HUDEP-2 (cell line): ENCODE results near the gene ABCA12.
"Not testable (repeated sequence)": the region's sequence is repeated elsewhere in the genome, so short reads cannot be mapped to it uniquely, and the experiment has no call there.

Experiments used
- DNase-seq, 76 experiments: peaks; one replicate each; lab custom pipeline; 2025; ENCODE audit not compliant: unreplicated experiment in 76 of 76; lab: John Stamatoyannopoulos, UW

The ABCA12 gene

DNA sequence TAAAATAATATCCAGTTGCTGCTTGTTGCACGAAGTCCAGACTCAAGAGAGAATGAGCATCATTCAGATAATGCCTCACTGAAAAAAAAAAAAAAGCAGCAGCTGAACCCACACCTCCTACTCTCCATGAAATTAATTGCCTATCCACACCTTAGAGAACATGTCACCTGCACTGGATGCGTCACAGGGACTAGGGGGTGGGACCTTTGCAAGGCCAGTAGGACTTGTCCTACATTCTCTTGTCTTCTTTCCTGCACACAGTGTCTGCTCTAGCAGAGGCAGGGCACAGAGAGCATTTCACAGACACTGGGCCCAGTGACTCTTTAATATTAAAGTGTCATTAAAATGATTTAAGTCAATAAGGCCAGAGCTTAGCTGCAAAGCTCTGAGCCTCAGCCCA is at the start of gene ABCA12:
Gene ABCA12 (minus strand): TSS at position 148 of the 400 bp plus-strand sequence. CDS start 418 bp downstream, outside the sequence.
- DNase-seq: no peak

DNA sequence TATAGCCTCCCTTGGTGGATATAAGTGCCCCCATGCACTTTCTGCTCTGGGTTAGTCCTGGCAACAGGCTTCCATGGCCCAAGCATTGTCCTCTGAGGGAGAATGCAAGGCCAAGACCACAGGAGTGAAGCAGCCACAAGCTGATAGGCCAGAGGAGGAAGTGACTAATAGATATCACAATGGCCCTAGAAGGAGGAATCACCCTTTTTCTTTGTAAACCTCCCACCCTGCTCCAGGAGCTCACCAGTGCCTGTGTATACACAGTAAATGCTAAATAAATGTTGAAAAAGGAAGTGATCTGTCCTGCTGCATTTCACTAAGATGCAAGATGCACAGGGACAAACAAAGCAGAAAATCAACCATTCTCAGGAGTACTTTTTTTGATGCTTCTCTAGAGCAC is 49.7 kb upstream of the ABCA12 start:
- DNase-seq: no peak

GRCh38 chr2:215186021-215186420 is 47.6 kb upstream of the ABCA12 start:
- DNase-seq: no peak

DNA sequence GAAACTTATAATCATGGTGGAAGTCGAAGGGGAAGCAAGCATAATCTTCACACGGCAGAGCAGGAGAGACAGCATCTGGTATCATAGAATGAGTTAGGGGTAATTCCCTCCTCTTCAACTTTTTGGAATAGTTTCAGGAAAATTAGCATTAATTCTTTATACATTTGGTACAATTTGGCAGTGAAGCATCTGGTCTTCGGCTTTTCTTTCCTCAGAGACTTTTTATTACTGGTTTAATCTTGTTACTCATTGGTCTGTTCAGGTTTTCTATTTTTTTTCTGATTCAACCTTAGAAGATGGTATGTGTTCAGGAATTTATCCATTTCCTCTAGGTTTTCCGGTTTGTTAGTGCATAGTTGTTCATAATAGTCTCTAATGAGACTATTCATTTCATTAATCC is 39.7 kb upstream of the ABCA12 start:
- no peak for DNase-seq

DNA sequence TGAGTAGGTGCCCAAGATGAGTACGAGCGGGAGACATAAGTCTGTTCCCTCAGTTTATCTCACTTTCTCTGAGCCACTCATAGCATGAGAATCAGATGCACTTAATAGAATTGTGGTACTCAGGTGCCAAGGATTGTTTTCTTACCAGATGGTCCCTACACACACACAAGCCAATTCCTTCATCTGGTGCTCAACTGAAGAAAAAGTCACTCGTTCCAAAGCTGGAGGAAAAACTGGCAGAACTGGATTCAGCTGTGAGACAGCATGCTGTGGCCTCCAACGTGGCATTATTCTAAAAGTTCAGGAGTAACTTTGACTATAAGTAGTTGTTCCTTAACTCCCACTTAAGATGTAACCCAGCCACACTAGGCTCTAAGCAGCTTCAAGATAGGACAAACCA is 33.4 kb upstream of the ABCA12 start:
- DNase-seq: no peak

GRCh38 chr2:215171151-215171550 is 32.7 kb upstream of the ABCA12 start:
- DNase-seq: no peak

DNA sequence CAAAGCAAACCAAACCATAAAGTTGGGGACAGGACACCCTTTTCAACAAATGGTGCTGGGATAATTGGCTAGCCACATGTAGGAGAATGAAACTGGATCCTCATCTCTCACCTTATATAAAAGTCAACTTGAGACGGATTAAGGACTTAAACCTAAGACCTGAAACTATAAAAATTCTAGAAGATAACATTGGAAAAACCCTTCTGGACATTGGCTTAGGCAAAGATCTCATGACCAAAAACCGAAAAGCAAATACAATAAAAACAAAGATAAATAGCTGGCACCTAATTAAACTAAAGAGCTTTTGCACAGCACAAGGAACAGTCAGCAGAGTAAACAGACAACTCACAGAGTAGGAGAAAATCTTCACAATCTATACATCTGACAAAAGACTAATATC is 28.1 kb upstream of the ABCA12 start:
- DNase-seq: not testable (repeated sequence)

GRCh38 chr2:215163319-215163718 is 24.9 kb upstream of the ABCA12 start:
- not testable (repeated sequence) for DNase-seq

DNA sequence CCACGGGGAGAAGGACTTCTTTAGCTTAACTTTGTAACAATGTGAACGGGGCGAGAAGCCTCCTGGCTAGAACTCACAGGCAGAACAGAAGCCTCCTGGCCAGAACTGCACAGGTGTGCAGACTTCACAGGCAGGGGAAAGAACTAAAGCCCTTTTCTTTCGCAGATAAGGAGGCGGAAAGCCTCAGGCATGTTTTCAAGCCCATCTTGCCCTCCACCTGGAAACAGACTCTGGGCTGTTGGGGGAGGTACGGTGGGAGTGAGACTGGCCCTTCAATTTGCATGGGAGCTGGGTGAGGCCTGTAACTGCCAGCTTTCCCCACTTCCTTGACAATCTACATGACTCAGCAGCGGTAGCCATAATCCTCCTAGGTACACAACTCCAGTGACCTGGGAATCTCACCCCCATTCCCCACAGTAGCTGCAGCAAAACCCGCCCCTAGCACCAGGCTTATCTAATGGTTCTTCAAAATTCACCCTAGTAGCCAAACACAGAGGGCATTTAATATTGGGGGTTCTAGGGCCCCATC is 22.9 kb upstream of the ABCA12 start:
- no peak for DNase-seq

DNA sequence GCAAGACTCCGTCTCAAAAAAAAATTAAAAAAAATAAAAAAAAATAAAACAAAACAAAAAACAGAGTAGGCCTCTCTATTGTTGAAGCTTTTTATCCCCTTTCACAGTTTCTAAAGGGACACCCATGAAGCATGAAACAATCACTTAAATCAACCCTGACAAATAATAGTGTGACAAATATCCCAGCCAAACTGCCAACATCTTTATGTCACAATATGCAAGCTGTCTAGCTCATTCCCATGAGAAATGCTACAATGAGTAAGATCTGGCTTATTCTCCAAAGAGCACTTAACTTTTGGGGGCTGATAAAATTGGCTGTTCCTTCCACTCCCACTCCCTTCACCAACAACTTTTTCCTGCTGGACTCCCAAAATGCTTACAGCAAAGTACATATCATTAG is 21.7 kb upstream of the ABCA12 start:
- no peak for DNase-seq

DNA sequence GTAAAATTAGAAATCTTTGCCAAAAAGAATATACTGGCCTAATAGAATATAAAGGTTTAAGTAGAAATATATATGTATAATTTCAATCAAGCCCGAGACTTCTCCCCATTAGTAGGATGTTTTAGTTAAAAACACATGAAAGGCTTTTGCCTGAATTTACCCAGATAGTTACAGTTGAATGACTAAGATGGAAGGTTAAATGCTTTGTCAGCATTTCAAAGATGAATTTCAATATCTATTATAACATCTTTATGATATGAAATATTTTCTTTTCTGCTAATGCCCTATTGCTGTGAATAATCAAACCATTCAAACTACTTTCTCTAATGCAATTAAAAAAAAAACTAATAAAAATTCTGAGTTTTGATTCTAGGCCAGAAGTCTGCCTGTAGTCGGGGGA is 18.0 kb upstream of the ABCA12 start:
- no peak for DNase-seq

GRCh38 chr2:215149894-215150293 is 11.5 kb upstream of the ABCA12 start:
- DNase-seq: no peak

DNA sequence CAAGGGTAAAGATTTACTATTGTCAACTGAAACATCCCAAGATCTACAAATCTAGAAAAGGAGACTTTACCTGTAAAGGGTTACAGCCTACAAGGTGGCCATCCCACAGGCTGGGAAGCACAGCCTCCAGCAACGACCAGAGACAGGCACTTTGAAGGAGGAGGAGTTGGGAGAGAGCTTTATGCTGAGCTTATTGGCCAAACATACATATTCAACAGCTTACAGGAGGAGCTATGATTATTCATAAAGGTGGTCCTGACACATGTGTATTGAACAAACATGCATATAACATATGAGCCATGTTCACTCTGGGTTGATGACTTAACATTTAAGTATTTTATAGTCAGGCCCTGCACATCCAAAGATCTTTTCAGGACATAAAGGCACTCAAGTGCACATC is 11.1 kb upstream of the ABCA12 start:
- DNase-seq: no peak

DNA sequence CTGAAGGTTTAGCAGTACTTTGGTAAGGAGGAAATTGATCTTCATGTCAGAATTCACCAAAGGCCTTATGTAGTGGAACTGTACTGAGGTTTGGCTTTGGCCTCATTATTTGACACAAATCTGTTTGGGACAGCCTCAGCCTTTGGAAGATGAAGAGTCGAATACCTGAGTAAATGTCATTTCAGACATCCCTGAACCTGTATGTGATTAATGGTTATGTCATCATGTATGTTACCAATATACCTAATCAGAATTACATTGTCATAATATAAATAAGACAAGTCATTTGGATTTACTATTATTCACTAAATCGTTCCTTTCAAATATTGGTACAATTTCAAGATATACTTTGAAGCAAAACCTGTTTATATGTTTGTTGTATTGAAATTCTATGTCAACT is 10.6 kb upstream of the ABCA12 start:
- no peak for DNase-seq

DNA sequence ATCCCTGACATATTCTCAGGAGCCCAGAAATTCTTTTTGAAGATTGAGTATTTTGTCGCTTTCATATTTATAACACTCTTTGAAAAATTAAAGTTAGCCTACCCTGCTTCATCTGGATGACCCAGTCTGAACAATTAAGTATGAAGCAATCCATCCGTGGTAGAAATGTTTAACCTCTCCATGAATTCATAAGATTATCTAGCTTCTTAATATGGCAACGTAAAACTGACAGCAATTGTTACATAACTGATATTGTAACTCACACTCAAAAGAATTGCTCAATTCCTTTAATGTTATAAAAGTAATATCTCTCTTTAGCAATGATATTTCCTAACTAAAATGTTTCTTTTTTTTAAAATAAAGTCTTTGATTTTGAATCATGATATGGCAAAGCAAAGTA is 7.2 kb upstream of the ABCA12 start:
- no peak for DNase-seq

DNA sequence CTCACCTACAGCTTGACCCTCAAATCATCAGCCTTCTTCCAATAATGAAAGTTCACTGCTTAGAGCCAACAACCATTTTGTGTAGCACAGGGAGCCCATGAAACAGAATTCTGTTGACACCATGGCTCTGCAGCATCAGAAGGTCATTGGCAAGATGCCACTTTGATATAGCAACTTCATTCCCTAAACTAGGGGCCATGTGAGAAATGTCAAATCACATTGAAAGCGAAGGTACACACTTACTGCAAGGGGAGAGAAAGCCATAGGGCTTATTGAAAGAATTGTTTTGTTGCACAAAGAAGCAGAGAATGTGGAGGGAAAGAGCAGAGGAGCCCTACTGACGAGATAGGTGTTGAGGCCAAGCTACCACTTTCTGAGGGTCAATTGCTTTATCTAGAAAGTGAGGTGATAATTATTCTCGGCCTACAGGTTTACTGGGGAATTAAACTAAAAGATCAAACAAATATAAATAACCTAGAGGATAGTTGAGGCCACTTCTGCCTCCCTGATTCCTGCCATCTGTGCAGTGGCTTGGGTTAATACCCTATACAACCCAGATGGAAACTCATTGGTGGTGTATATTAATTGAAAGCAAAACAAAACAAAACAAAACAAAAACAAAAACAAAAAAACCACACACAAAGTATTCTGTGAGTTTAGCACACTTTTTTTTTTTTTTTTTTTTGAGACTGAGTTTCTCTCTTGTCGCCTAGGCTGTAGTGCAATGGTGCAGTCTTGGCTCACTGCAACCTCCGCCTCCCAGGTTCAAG is 5.9 kb upstream of the ABCA12 start:
- no peak for DNase-seq

GRCh38 chr2:215143458-215143857 is 5.0 kb upstream of the ABCA12 start:
- no peak for DNase-seq

- DNase-seq: no peak
These were observed 3.3 kb upstream of the ABCA12 start for GRCh38 chr2:215141706-215142105.

- DNase-seq: no peak
These were observed 1.8 kb upstream of the ABCA12 start for GRCh38 chr2:215140166-215140707.

DNA sequence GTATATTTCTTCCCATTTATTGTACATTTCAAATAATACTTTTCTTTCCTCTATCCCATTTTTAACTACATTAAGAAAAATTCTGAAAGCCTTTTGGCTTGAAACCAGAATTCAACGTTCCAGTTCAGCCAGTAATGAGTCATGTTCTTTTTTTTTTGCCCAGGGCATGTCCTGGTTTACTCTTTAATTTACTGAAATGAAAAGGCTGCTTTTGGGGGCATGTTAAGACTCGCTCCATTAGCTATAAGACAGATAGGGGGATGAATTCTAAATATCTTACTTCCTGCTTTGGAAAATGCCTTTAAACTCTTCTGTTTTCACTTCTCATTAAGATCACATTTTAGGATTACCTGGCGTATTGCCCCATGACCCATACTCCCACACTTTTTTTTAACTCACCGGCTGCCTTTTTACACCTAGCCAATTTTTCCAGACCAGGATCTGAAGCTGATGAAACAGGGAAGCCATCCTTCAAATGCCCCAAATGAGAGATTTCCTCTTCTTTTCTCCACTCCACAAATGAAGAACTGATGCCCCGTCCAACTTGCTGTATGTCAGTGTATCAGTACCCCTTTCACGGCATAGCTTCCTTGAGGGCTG is 585 bp downstream of the ABCA12 start:
- no peak for DNase-seq

GRCh38 chr2:215137329-215137686 is 1.1 kb downstream of the ABCA12 start:
- no peak for DNase-seq
